ENCODE measurements around the gene PCDH8.
"Not testable (repeated sequence)": the region's sequence is repeated elsewhere in the genome, so short reads cannot be mapped to it uniquely, and the experiment has no call there.

The PCDH8 gene

GRCh38 chr13:52817886-52818285 lies 30.6 kb downstream of the PCDH8 start:
- DNase-seq (ENCODE audit: low spot score): not testable (repeated sequence)

- DNase-seq (ENCODE audit: low spot score): no peak
Measured at GRCh38 chr13:52815330-52815729, 33.1 kb downstream of the PCDH8 start.

- DNase-seq (ENCODE audit: low spot score): no peak
Measured at GRCh38 chr13:52812941-52813340, 35.5 kb downstream of the PCDH8 start.

GRCh38 chr13:52811841-52812240 lies 36.6 kb downstream of the PCDH8 start:
- no peak for DNase-seq (ENCODE audit: low spot score)

GRCh38 chr13:52810526-52810925 lies 37.9 kb downstream of the PCDH8 start:
- DNase-seq (ENCODE audit: low spot score): no peak

GRCh38 chr13:52810011-52810410 lies 38.4 kb downstream of the PCDH8 start:
- no peak for DNase-seq (ENCODE audit: low spot score)

GRCh38 chr13:52809310-52809769 lies 39.1 kb downstream of the PCDH8 start:
- DNase-seq (ENCODE audit: low spot score): peak; percentile 80

- DNase-seq (ENCODE audit: low spot score): no peak
Measured at GRCh38 chr13:52808842-52809219, 39.6 kb downstream of the PCDH8 start.

GRCh38 chr13:52806029-52806428 lies 42.4 kb downstream of the PCDH8 start:
- DNase-seq (ENCODE audit: low spot score): peak; percentile 33

- DNase-seq (ENCODE audit: low spot score): no peak
Measured at GRCh38 chr13:52804202-52804641, 44.2 kb downstream of the PCDH8 start.

GRCh38 chr13:52800856-52801255 lies 47.6 kb downstream of the PCDH8 start:
- DNase-seq (ENCODE audit: low spot score): no peak

- no peak for DNase-seq (ENCODE audit: low spot score)
Measured at GRCh38 chr13:52798770-52799430, 49.5 kb downstream of the PCDH8 start.

GRCh38 chr13:52797176-52797575 lies 51.3 kb downstream of the PCDH8 start:
- DNase-seq (ENCODE audit: low spot score): no peak

- no peak for DNase-seq (ENCODE audit: low spot score)
Measured at GRCh38 chr13:52794589-52794988, 53.9 kb downstream of the PCDH8 start.

- no peak for DNase-seq (ENCODE audit: low spot score)
Measured at GRCh38 chr13:52793515-52794061, 54.9 kb downstream of the PCDH8 start.
